HG02623 (cell line): ENCODE results near the gene BOLA3.
"Not testable (repeated sequence)": the region's sequence is repeated elsewhere in the genome, so short reads cannot be mapped to it uniquely, and the experiment has no call there.

Experiments used
- ATAC-seq: cut with Tn5 transposase; IDR thresholded peaks from one replicate; pipeline ENCODE4 v1.9.1; 2021; ENCODE audit warnings: moderate library complexity; ENCODE audit not compliant: unreplicated experiment

The BOLA3 gene

GRCh38 chr2:74149570-74150319 lies 2.0 kb upstream of the BOLA3 start:
- no peak for ATAC-seq

GRCh38 chr2:74149247-74149525 lies 1.5 kb upstream of the BOLA3 start:
- no peak for ATAC-seq

- ATAC-seq, result no peak
Measured at GRCh38 chr2:74148457-74149246, 940 bp upstream of the BOLA3 start.

GRCh38 chr2:74146929-74147726 lies 584 bp downstream of the BOLA3 start:
- no peak for ATAC-seq

GRCh38 chr2:74142340-74142739 lies 5.4 kb downstream of the BOLA3 start:
- ATAC-seq, result no peak

- no peak for ATAC-seq
Measured at GRCh38 chr2:74138600-74139323, 8.9 kb downstream of the BOLA3 start.

GRCh38 chr2:74137651-74138599 lies 9.8 kb downstream of the BOLA3 start:
- no peak for ATAC-seq

GRCh38 chr2:74131901-74132300 lies 15.8 kb downstream of the BOLA3 start:
- no peak for ATAC-seq

- no peak for ATAC-seq
Measured at GRCh38 chr2:74130211-74130995, 17.3 kb downstream of the BOLA3 start.

- no peak for ATAC-seq
Measured at GRCh38 chr2:74128206-74128605, 19.5 kb downstream of the BOLA3 start.

- ATAC-seq, result not testable (repeated sequence)
Measured at GRCh38 chr2:74123955-74124354, 23.8 kb downstream of the BOLA3 start.

- not testable (repeated sequence) for ATAC-seq
Measured at GRCh38 chr2:74121846-74122245, 25.9 kb downstream of the BOLA3 start.

- ATAC-seq, result peak; percentile 93
Measured at GRCh38 chr2:74119912-74120825, 27.5 kb downstream of the BOLA3 start.

GRCh38 chr2:74119339-74119738 lies 28.4 kb downstream of the BOLA3 start:
- no peak for ATAC-seq

GRCh38 chr2:74111380-74111779 lies 36.3 kb downstream of the BOLA3 start:
- no peak for ATAC-seq

- ATAC-seq, result no peak
Measured at GRCh38 chr2:74110537-74110936, 37.2 kb downstream of the BOLA3 start.

- ATAC-seq, result no peak
Measured at GRCh38 chr2:74109551-74109950, 38.2 kb downstream of the BOLA3 start.

GRCh38 chr2:74107071-74107470 lies 40.6 kb downstream of the BOLA3 start:
- ATAC-seq, result no peak
